SK-N-SH (cell line): ENCODE data around the gene LANCL2.

Source experiments
- CTCF ChIP-seq: fragments of 200-600 bp; sonication (generic); IDR thresholded peaks from 2 replicates; pipeline ENCODE4 v1.6.1; 2017; ENCODE audit warnings: antibody characterized with exemption, mild to moderate bottlenecking, moderate library complexity
- ELF1 ChIP-seq: IDR thresholded peaks from 2 replicates; pipeline ENCODE4 v1.4.0; 2012
- EP300 ChIP-seq, 2 experiments: IDR thresholded peaks; 2 replicates each; pipeline versions ENCODE4 v1.4.0 to v1.6.1; 2012; ENCODE audit warnings: borderline replicate concordance in 1 of 2, low read depth in 1 of 2, low read length in 1 of 2
- FOXM1 ChIP-seq: IDR thresholded peaks from 2 replicates; pipeline ENCODE4 v1.4.0; 2012; ENCODE audit warnings: low read depth, mild to moderate bottlenecking
- MEF2A ChIP-seq: IDR thresholded peaks from 2 replicates; pipeline ENCODE4 v1.4.0; 2012; ENCODE audit warnings: low read depth, borderline replicate concordance
- POLR2AphosphoS5 ChIP-seq: IDR thresholded peaks from 2 replicates; pipeline ENCODE4 v1.6.1; 2012; ENCODE audit warnings: low read depth, low read length
- SMC3 ChIP-seq: IDR thresholded peaks from 2 replicates; pipeline ENCODE4 v1.6.1; 2012; ENCODE audit warnings: low read depth, low read length, improper control_type of control experiment
- TCF12 ChIP-seq: IDR thresholded peaks from 2 replicates; pipeline ENCODE4 v1.4.0; 2012
- USF2 ChIP-seq: fragments of 150-350 bp; IDR thresholded peaks from 2 replicates; pipeline ENCODE4 v1.6.1; 2017; ENCODE audit warnings: antibody characterized with exemption, low read length, low read depth, borderline replicate concordance
- ZBTB33 ChIP-seq: IDR thresholded peaks from 2 replicates; pipeline ENCODE4 v1.4.0; 2012; ENCODE audit warnings: low read depth, borderline replicate concordance

- TF ChIP-seq CTCF (no peak), SMC3 (no peak), POLR2AphosphoS5 (no peak), FOXM1 (no peak), ZBTB33 (no peak), MEF2A (no peak), EP300 (IDR thresholded peaks at IDR 0.05; ENCODE audit: borderline replicate concordance in 1 of 2, low read depth in 1 of 2, low read length in 1 of 2) (no peak), USF2 (no peak), TCF12 (no peak), ELF1 (no peak)
Measured at GRCh38 chr7:55345292-55345691, 19.8 kb upstream of the LANCL2 start.
